Breast epithelium (tissue), 4 donors: ENCODE data around the gene BIN1. TPM values are rescaled to one million over a fixed set of nuclear protein-coding genes. Genes with fewer than 3 reads are reported as not detected.
A peak's percentile ranks its signal among the peaks of the same experiment; 100 is the strongest.

Experiments used
- DNase-seq, 2 donors: peaks; one replicate each; pipeline ENCODE4 v3.0.0-alpha.2; 2019; ENCODE audit warnings: low spot score in 2 of 2
- H3K27ac ChIP-seq, 2 donors: fragments of 200-600 bp; sonication (generic) in 1 of 2; one replicate each; pipeline ENCODE4 v1.5.1; 2016 to 2019; ENCODE audit warnings: mild to moderate bottlenecking in 1 of 2
- H3K27me3 ChIP-seq, 2 donors: fragments of 200-600 bp; sonication (generic) in 1 of 2; one replicate each; pipeline versions ENCODE4 v1.5.1 to v1.6.0; 2017 to 2019; ENCODE audit warnings: control low read depth in 1 of 2, mild to moderate bottlenecking in 1 of 2
- H3K36me3 ChIP-seq: fragments of 200-600 bp; one replicate; pipeline ENCODE4 v1.5.1; 2019
- H3K4me1 ChIP-seq, 2 donors: fragments of 200-600 bp; sonication (generic); one replicate each; pipeline ENCODE4 v1.5.1; 2016 to 2019; ENCODE audit warnings: control low read depth in 1 of 2
- H3K4me3 ChIP-seq, 3 donors: fragments of 200-600 bp; sonication (generic); 1 replicate in 2 of 3; 2 replicates in 1 of 3; pipeline ENCODE4 v1.5.1; 2016 to 2019; ENCODE audit warnings: mild to moderate bottlenecking in 3 of 3, moderate library complexity in 2 of 3
- H3K9me3 ChIP-seq, 2 donors: fragments of 200-600 bp; sonication (generic) in 1 of 2; one replicate each; pipeline ENCODE4 v1.5.1; 2016 to 2019; ENCODE audit warnings: control low read depth in 1 of 2
- CTCF ChIP-seq, 3 donors: fragments of 450-650 bp; IDR thresholded peaks; one replicate each; pipeline ENCODE4 v1.5.1; 2016 to 2017; ENCODE audit warnings: antibody characterized with exemption in 3 of 3, mild to moderate bottlenecking in 3 of 3, moderate library complexity in 3 of 3
- POLR2A ChIP-seq: fragments of 450-650 bp; IDR thresholded peaks from one replicate; pipeline ENCODE4 v1.6.1; 2016; ENCODE audit warnings: antibody characterized with exemption, mild to moderate bottlenecking, moderate library complexity
- POLR2AphosphoS5 ChIP-seq, 3 donors: sonication (generic); formaldehyde crosslinking; IDR thresholded peaks; one replicate each; pipeline ENCODE4 v1.6.1; 2017; ENCODE audit warnings: antibody characterized with exemption in 3 of 3
- intact Hi-C: fragments of 100-400 bp; cut with DNase I; formaldehyde crosslinking; loops from one replicate; pipeline ENCODE4 v1.15.1; 2023; ENCODE audit warnings: low total_unique reads
- total RNA-seq, 3 donors: library from RNA; depleted of rRNA; stranded (reverse); fragments of >200 nt; gene quantifications; one replicate each; pipeline ENCODE4 v1.1.0, GENCODE V29; 2016

The BIN1 gene
- total RNA-seq, 3 donors from 2014 or later: 30.1 to 74.4 (median 59.3) TPM

- intact Hi-C loops: no loop called here
- no peak overlapping the region for H3K4me3 ChIP-seq
- H3K36me3 ChIP-seq: no peaks in the 10 kb centered on the region
- H3K27ac ChIP-seq: peak overlapping the region in 1 of 2 donors; percentile 32
- DNase-seq: peak in 1 of 2 donors; percentile 57
- H3K27me3 ChIP-seq: no peaks in the 10 kb centered on the region
- no peaks in the 10 kb centered on the region for H3K4me1 ChIP-seq
- H3K9me3 ChIP-seq: no peaks in the 10 kb centered on the region
- TF ChIP-seq POLR2AphosphoS5 (IDR thresholded peaks at IDR 0.05): no peak
- TF ChIP-seq CTCF (IDR thresholded peaks at IDR 0.05): peak; percentile 54 to 78 (median 71)
These were observed 56.8 kb downstream of the BIN1 start for GRCh38 chr2:127049927-127050802.

- H3K9me3 ChIP-seq: no peaks in the 10 kb centered on the region
- H3K27ac ChIP-seq: peak overlapping the region in 1 of 2 donors; percentile 32
- no peak overlapping the region for H3K4me3 ChIP-seq
- no peaks in the 10 kb centered on the region for H3K4me1 ChIP-seq
- peak in 1 of 2 donors; percentile 40 for DNase-seq
- no peaks in the 10 kb centered on the region for H3K27me3 ChIP-seq
- intact Hi-C loops: no loop called here
- H3K36me3 ChIP-seq: no peaks in the 10 kb centered on the region
- no peak for TF ChIP-seq POLR2A
- no peak for TF ChIP-seq POLR2AphosphoS5 (IDR thresholded peaks at IDR 0.05)
- TF ChIP-seq CTCF (IDR thresholded peaks at IDR 0.05): no peak
These were observed 57.7 kb downstream of the BIN1 start for GRCh38 chr2:127048969-127049897.

GRCh38 chr2:127048618-127048935, 58.4 kb downstream of the BIN1 start:
- no peak for DNase-seq
- Histone ChIP-seq H3K27me3 (no peaks in the 10 kb centered on the region), H3K27ac (no peak overlapping the region), H3K9me3 (no peaks in the 10 kb centered on the region), H3K4me1 (no peaks in the 10 kb centered on the region), H3K4me3 (no peak overlapping the region), H3K36me3 (no peaks in the 10 kb centered on the region)
- TF ChIP-seq POLR2AphosphoS5 (IDR thresholded peaks at IDR 0.05): no peak
- TF ChIP-seq CTCF (IDR thresholded peaks at IDR 0.05): no peak
- no peak for TF ChIP-seq POLR2A
- intact Hi-C loops: no loop called here

- DNase-seq: peak in 1 of 2 donors; percentile 46
These were observed 59.0 kb downstream of the BIN1 start for GRCh38 chr2:127047716-127048617.

More at GRCh38 chr2:127047716-127048617, 59.0 kb downstream of the BIN1 start:
- Histone ChIP-seq H3K4me3 (no peak overlapping the region), H3K4me1 (no peaks in the 10 kb centered on the region), H3K9me3 (no peaks in the 10 kb centered on the region), H3K27me3 (no peaks in the 10 kb centered on the region), H3K36me3 (no peaks in the 10 kb centered on the region), H3K27ac (no peak overlapping the region)
- TF ChIP-seq CTCF (IDR thresholded peaks at IDR 0.05) (no peak), POLR2A (no peak), POLR2AphosphoS5 (IDR thresholded peaks at IDR 0.05) (no peak)
- intact Hi-C loops: no loop called here
